HG03139 (cell line): Measurements from ENCODE around the gene GRWD1.

Experiments
- ATAC-seq: cut with Tn5 transposase; IDR thresholded peaks from one replicate; pipeline ENCODE4 v1.9.1; 2021; ENCODE audit not compliant: unreplicated experiment

Gene GRWD1

GRCh38 chr19:48445606-48446481 is at the start of gene GRWD1:
Gene GRWD1, plus strand, starts transcription at chr19:48445983. Its CDS starts 23 bp downstream, at chr19:48446006.
- peak; percentile 81 for ATAC-seq

DNA sequence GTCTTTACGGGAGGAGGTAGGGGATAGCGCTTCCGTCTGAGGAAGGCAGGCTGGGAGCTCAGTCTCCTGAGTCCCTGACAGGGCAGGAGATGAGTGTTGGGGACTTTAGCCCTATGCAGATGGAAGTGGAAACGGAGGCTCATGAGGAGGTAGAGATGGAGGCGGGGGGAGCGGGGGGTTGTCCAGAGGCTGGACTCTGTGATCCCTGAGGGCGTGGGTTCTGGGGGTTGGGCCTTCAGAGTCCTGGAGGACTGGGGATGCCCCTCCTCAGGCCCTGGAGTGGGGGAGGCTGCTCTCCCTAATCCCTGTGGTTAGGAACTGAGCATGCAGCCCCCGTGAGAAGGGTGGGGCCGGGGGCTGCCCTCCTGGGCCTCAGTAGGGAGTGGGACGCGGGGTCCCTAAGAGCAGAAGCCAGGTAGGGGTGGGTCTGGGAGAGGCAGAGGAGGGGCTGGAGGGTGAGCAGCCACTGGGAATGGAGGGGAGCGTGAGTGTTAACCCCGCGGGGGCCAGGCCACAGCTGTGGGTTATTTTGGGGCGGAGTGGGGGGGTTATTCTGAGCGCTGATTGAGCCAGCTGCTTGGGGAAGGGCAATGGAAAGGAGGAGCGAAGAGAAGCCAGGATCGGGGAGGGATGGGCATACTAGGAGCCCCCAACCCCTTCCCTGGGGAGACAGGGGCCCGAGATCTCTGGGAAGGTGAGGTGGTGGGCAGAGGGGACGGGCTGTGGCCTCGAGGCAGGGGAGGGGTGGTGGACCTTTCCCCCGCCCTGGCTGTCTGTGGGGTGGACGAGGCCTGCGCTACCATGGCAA is 49.6 kb upstream of the GRWD1 start:
- no peak for ATAC-seq

- no peak for ATAC-seq
Measured at GRCh38 chr19:48396824-48397176, 49.0 kb upstream of the GRWD1 start.

DNA sequence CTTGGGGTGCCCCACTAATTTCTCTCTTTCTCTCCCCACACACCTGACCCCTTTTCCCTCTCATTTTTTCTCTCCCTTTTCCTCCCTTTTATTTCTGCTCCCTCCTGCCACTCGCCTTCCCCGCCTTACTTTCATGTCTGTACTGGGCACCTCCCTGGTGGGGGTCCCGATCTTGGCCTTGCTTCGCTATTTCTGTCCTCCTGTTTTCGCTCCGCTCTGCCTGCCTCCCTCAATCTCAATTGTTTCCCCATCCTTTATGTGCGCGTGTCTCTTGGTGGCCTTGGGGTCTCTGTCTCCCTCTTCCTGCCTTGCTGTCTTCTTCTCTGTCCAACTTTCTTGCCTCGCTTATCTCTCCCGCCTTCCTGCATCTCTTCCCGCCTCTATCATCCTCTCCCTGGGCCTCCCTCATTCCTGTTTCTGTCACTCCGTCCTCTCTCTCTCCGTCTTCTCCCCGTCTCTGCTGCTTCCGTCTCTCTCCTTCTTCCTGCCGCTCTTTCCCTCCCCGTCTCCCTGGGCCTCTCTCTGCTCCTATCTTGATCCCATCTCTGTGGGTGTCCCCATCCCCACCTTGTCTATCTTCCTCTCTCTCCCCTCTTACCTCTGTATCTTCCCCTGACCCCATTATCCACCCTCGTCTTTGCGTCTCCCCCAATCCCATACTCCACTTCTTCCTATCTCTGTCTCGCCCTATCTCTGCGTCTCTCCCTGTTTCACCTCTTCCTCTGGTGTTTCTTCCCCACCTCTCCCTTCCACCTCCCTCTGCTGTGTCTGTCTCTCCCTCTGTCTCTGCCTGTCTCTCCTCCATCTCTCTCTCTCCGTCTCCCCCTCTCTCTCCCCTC is 48.3 kb upstream of the GRWD1 start:
- ATAC-seq, result no peak

GRCh38 chr19:48398102-48398374 is 47.7 kb upstream of the GRWD1 start:
- no peak for ATAC-seq

DNA sequence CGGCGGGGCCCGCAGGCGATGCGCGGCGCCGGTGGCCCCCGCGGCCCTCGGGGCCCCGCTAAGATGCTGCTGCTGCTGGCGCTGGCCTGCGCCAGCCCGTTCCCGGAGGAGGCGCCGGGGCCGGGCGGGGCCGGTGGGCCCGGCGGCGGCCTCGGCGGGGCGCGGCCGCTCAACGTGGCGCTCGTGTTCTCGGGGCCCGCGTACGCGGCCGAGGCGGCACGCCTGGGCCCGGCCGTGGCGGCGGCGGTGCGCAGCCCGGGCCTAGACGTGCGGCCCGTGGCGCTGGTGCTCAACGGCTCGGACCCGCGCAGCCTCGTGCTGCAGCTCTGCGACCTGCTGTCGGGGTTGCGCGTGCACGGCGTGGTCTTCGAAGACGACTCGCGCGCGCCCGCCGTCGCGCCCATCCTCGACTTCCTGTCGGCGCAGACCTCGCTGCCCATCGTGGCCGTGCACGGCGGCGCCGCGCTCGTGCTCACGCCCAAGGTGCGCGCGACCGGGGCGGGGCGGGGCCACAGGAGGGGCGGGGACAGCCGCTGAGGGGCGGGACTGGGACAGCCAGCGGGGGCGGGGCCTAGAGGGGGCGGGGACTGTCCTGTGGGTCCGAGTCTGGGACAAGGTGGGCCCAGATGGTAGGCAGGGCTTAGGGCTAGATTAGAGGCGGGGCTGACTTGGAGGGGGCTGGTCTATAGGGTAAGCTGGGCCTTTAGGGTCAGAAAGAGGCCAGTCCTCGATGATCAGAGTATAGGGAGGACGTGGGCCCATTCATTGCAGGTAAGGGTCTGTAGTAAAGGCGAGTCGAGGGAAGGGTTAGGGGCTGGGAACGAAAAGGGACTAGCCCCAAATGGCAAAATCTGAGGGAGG is 47.2 kb upstream of the GRWD1 start:
- ATAC-seq, result peak; percentile 45

- ATAC-seq, result no peak
Measured at GRCh38 chr19:48400018-48400742, 45.6 kb upstream of the GRWD1 start.

- ATAC-seq, result no peak
Measured at GRCh38 chr19:48401287-48401686, 44.5 kb upstream of the GRWD1 start.

- ATAC-seq, result no peak
Measured at GRCh38 chr19:48403606-48404005, 42.2 kb upstream of the GRWD1 start.

DNA sequence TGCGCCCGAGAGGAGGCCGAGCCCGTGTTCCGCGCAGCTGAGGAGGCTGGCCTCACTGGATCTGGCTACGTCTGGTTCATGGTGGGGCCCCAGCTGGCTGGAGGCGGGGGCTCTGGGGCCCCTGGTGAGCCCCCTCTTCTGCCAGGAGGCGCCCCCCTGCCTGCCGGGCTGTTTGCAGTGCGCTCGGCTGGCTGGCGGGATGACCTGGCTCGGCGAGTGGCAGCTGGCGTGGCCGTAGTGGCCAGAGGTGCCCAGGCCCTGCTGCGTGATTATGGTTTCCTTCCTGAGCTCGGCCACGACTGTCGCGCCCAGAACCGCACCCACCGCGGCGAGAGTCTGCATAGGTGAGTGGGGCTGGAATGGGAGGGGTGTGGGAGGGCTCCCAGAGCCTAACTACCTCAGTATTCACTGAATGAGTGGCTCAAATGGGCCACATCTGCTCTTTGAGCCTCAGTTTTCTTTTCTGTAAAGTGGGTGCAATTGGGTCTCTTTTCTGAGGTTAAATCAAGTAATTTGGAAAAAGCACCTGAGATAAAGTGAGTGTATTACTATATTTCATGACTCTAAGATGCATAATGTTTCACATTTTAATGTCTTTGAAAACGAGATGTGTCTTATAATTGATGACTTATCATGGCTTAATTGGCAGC is 40.6 kb upstream of the GRWD1 start:
- no peak for ATAC-seq

DNA sequence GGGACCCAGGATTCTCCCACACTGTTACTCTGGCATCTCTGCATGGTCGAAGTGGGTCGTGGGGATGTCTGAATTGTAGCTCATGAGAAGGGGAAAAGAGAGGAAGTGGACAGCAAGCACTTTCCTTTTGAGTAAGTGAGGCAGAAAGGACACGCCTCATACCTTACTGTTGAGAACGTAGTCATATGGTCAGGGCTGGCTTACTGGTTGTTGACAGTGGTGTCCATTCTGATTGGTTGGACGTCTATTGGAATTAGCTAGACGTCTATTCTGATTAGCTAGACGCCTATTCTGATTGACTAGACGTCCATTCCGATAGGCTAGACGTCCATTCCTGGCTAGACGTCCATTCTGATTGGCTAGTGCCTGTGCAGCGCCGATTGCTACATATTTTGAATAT is 39.9 kb upstream of the GRWD1 start:
- no peak for ATAC-seq

DNA sequence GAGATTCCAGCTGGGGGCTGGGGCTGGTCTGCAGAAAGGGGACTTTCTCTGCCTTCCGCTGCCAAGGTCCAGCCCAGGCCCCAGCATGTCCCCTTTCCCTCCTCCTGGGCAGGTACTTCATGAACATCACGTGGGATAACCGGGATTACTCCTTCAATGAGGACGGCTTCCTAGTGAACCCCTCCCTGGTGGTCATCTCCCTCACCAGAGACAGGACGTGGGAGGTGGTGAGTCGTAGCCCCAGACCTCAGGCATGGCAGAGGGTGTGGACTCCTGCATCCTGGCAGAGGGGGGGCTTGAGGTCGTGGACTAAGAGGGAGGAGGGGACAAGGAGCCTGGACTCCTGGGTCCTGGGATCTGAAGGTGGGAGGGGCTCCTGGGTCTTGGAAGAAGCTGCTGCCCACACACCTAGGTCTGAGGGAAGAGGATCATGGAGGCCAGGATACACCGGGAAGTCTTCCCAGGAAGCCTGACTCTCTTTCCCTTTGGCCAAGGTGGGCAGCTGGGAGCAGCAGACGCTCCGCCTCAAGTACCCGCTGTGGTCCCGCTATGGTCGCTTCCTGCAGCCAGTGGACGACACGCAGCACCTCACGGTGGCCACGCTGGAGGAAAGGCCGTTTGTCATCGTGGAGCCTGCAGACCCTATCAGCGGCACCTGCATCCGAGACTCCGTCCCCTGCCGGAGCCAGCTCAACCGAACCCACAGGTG is 31.8 kb upstream of the GRWD1 start:
- ATAC-seq, result no peak

GRCh38 chr19:48415395-48415794 is 30.4 kb upstream of the GRWD1 start:
- no peak for ATAC-seq

DNA sequence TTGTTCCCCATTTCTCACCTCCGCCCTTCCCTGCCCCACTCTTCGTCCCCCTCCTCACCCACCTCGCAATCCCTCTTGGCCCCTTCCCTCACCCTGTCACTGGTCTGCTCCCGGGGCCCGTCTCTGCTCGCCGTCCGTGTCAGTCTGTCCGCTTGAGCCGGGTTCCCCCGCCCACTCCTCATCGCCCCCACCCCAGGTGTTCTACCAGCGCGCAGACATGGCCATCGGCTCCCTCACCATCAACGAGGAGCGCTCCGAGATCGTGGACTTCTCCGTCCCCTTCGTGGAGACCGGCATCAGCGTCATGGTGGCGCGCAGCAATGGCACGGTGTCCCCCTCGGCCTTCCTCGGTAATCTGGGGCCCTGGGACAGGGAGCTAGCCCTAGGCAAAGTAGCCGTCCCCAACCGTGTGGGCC is 30.0 kb upstream of the GRWD1 start:
- no peak for ATAC-seq

GRCh38 chr19:48417421-48417820 is 28.4 kb upstream of the GRWD1 start:
- no peak for ATAC-seq

- no peak for ATAC-seq
Measured at GRCh38 chr19:48418317-48419064, 27.3 kb upstream of the GRWD1 start.

DNA sequence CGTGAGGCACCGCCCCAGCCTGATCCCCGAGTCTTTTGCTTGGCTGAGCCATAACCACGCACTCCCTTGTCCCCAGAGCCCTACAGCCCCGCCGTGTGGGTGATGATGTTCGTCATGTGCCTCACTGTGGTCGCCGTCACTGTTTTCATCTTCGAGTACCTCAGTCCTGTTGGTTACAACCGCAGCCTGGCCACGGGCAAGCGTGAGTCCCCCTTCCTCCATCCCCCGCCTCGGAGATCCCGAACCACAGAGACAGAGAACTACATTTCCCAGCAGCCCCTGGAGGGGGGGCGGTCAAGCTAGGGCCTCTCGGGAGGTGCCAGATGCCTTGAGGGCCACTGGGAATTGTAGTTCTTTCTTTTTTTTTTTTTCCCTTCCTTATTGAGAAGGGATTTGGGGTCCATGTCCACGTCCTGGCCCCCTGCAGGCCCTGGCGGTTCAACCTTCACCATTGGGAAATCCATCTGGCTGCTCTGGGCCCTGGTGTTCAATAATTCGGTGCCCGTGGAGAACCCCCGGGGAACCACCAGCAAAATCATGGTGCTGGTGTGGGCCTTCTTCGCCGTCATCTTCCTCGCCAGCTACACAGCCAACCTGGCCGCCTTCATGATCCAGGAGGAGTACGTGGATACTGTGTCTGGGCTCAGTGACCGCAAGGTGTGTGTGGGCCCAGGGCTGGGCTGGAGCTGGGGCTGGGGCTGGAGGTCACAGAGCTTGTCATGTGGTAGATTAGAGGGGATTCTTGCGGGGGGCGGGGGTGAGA is 26.4 kb upstream of the GRWD1 start:
- no peak for ATAC-seq
